PC-3 (cell line): ENCODE measurements around the gene LTBP1.

Experiments
- CTCF ChIP-seq: fragments of 300-600 bp; sonication (generic); conservative IDR thresholded peaks from 2 replicates; pipeline ENCODE4 v1.5.1; 2017; ENCODE audit warnings: antibody characterized with exemption, low read depth, mild to moderate bottlenecking, low read length
- EZH2 ChIP-seq: fragments of 300-600 bp; sonication (generic); IDR thresholded peaks from one replicate; pipeline ENCODE4 v1.6.1; 2017; ENCODE audit warnings: antibody characterized with exemption, mild to moderate bottlenecking, low read length; ENCODE audit not compliant: unreplicated experiment
- EZH2phosphoT487 ChIP-seq: fragments of 300-600 bp; sonication (generic); IDR thresholded peaks from 2 replicates; pipeline ENCODE4 v1.6.1; 2018; ENCODE audit warnings: mild to moderate bottlenecking, antibody characterized with exemption, low read length, borderline replicate concordance

DNA sequence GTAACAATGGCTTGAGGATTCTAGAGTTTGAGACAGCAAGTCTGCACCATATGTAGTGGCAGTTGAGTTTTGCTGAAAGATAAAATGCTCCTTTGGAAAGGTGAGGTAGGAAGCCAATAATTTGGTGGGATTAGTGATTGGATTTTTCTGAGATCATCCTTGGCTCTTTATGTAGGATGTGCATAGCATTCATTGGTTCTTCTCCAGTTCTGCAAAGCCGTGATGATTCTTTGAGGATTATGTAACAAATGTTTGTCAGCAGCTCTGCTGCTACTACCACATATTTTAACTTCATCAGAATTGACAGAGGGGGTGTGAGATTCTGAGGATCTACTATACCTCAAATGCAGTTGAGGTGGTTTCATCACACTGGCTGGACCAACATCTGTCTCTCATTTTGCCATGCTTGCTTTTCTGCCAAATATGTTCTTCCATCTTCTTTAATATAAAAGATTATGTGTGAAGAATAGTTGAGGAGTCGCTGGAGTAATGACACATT, 340.8 kb downstream of the LTBP1 start:
- TF ChIP-seq CTCF (no peak), EZH2 (no peak), EZH2phosphoT487 (no peak)
